Embryonic facial prominence (tissue), 1 donor: ENCODE results near the gene BOD1.
"Not testable (repeated sequence)": the region's sequence is repeated elsewhere in the genome, so short reads cannot be mapped to it uniquely, and the experiment has no call there.

ENCODE experiments used
- DNase-seq: peaks from one replicate; pipeline ENCODE4 v3.0.0-alpha.2; 2016; ENCODE audit errors: extremely low spot score

Gene BOD1

GRCh38 chr5:173615884-173616576 lies 420 bp downstream of the BOD1 start:
- peak; percentile 75 for DNase-seq

DNA sequence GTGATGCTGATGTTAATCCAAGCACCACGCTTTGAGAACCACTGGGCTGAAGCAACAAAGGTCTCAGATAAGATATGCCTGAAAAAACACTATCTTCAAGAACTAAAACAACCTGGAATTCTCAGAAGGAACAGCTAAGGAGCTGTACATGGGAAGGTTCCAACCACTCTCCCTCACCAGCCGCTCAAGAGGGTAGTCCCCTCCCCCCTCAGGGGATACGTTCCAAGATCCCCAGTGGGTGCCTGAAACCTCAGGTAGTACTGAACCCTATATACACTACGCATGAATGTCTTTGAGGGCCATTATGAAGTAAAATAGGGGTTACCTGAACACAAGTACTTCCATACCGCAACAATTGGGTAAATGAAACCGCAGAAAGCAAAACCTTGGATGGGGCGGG lies 1.9 kb downstream of the BOD1 start:
- no peak for DNase-seq

DNA sequence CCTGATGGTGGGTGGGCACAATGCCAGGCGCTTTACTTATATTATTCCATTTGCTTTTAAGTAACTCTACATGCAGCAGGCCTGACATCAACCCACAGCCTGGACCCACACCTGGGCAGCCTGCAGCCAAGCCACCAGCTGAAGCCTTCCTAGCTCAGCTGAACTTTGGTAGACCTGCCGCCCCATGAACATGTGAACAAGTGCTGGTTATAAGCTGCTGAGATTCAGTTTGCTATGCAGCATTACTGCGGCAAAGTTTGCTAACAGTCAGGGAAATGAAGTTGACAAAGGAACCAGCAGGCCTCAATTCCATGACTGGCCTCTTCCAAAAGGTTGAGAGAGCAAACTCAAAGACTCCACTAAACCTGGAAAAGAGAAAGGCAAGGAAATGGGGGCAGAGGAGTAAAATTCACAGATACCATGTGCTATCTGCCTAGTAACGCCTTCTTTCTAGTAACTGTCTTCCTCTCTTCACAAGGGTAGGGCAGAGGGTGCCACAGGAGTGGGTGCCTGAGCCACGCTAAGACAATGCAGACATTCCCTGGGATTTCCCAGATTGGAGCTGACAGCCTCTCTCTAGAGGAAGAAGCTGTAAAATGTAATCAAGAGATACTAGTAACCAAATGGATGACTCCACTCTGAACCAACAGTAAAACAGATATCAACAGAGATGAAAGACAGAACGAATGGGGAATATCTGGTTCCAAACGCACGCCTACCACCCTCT lies 2.9 kb downstream of the BOD1 start:
- no peak for DNase-seq

- DNase-seq = no peak
Measured at GRCh38 chr5:173612948-173613347, 3.5 kb downstream of the BOD1 start.

DNA sequence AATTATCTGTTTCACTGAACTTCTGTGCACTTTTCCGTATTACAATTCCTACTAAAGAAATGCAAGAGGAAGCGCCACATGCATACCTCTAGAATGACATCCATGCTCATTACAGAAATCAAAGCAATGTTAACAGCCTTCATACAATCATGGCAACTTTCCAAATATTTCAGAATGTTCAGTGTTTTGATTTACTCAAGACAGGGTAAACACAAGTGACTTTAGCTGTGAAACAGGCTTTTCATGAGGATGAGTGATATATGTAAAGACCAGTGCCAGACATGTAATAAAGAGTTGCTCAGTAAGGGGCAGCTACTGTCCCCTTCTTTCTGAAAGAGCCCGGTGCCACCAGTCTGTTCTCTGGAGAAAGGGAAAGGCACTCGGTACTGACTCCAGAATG lies 4.7 kb downstream of the BOD1 start:
- no peak for DNase-seq

DNA sequence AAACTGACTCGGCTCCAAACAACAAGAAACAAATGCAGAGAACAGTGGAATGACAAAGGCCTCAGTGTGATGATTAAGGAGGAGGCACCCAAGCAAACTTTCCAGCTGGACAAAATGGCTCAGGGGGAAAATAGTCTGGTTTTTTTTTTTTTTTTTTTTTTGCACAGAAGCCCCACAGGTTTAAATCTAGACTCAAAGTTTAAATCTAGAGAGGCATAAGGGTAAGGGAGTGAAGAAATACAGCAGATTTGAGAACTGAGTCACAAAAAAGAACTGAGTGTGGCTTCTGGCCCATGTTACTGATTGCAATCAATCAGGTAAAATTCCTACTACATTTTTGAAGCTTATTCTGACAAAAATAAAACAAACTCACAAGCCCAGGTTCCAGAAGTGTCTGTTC lies 12.3 kb downstream of the BOD1 start:
- DNase-seq = no peak

DNA sequence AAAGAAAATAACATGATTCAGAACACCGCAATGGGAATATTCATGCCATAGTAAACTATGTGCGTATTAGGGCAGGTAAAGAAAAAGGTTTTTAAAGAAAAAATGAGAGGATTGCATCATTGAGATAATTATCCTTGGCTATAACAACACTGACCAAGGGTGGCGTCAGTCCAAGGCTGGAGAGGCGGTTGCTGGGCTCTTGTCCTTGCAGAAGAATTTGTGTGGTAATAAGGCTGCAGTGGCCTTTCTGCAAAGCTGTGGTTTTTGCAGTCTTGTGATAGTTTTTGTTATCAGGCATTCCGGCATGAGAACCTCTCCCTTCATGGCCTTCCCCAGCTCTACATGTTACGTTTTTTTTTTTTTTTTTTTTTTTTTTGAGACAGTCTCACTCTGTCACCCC lies 14.0 kb downstream of the BOD1 start:
- no peak for DNase-seq

GRCh38 chr5:173598686-173599085 lies 17.8 kb downstream of the BOD1 start:
- no peak for DNase-seq

DNA sequence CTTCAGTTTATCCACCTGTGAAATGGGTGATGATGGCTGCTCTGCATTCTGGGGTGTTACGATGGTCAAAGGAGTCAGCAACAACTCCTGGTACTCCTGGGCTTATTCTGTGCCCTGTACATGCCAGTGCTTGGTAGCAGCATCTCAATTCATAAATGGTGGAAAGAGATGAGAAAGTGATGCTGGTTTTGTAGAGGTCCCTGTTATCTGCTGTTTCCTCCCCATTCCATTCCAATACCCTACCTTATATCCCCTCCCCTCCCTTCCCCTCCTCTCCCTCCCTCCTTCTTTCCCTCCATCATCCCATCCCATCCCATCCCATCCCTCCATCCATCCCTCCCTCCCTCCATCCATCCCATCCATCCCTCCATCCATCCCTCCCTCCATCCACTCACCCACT lies 19.1 kb downstream of the BOD1 start:
- DNase-seq = no peak

GRCh38 chr5:173595841-173596240 lies 20.6 kb downstream of the BOD1 start:
- no peak for DNase-seq

DNA sequence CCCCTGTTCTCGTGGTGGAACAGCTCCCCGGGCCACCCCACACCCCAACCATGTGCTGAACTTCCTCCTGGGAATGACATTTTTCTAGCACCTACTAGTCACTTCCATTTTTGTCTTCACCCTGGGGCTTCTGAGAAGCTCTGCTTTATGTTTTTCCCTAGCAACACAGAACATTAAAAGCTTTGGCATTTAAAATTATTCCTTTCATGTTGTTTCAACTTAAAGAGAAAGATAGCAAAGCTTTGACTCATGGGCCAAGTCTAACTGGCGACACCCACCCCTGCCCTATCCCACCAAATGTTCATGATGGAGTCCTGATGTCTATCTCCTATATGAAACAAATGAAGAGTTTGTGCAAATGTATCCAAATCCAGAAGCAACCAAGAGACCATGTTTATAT lies 22.4 kb downstream of the BOD1 start:
- no peak for DNase-seq

- no peak for DNase-seq
Measured at GRCh38 chr5:173592050-173592669, 24.3 kb downstream of the BOD1 start.

DNA sequence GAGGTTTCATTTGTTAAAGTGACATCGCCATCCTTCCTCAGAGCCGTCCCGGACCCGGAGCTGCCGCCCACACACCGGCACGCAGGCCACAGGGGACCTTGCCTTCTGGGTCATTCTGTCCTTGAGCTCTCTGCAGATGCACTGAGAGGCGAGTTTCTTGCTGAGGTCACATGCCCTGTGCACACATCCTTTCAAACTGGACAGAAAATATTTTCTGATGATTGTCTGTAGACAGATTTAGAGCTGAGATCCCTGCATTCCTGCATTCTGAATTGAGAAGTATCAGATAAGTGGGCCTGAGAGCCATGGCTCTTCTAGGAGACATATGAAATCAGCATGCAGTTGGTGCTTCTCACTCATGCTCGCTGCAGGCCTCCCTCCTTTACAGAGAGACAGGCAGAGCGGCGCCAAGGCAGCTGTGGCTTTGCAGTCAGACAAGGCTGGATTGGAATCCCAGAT lies 25.4 kb downstream of the BOD1 start:
- no peak for DNase-seq

DNA sequence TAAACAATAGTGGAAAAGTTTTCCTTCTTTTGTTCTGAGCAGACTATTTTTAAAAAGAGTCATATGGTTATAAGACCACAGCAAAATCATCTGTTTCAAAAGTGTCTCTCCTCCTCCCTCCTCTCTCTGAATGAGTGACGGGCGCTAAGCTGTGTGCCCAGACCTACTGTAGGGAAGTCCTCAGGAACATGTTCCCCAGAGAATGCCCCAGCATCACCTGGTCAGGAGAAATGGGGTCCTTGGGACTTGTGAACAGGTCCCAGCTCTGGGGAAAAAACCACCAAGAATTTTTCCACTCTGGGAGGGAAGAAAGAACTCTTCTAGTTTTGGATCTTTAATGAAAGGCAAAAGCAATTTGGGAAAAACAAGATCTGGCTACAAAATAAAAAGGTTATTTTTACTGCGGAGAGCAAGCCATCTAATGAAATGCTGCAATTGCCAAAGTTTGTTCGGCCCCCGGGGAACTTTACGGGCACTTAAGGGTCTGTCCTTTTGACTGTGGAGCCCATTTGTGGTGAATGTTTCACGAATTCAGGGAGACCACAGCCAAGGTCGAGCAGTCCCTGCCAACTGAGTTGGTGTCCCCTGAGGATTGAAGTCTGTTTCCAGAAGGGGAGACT lies 25.9 kb downstream of the BOD1 start:
- no peak for DNase-seq

GRCh38 chr5:173586133-173586532 lies 30.3 kb downstream of the BOD1 start:
- not testable (repeated sequence) for DNase-seq

DNA sequence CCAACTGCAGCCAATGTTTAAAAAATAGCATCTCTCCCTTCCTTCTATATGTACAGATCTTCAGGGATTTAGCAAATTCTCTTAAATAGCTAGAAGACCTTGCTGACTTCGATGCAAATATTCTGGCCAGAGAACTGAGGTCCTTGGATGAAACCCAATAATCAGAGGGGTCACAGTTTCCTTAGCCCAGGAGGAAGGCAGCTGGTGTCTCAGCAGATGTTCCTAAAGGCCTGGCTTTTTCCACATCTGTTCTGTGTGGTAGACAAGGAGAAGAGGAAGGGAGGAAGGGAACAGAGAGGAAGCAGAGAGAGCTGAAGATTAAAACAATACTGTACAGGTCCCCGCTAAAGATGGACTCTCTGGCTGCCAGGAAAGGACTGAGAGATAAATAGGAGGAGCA lies 33.1 kb downstream of the BOD1 start:
- DNase-seq = no peak

DNA sequence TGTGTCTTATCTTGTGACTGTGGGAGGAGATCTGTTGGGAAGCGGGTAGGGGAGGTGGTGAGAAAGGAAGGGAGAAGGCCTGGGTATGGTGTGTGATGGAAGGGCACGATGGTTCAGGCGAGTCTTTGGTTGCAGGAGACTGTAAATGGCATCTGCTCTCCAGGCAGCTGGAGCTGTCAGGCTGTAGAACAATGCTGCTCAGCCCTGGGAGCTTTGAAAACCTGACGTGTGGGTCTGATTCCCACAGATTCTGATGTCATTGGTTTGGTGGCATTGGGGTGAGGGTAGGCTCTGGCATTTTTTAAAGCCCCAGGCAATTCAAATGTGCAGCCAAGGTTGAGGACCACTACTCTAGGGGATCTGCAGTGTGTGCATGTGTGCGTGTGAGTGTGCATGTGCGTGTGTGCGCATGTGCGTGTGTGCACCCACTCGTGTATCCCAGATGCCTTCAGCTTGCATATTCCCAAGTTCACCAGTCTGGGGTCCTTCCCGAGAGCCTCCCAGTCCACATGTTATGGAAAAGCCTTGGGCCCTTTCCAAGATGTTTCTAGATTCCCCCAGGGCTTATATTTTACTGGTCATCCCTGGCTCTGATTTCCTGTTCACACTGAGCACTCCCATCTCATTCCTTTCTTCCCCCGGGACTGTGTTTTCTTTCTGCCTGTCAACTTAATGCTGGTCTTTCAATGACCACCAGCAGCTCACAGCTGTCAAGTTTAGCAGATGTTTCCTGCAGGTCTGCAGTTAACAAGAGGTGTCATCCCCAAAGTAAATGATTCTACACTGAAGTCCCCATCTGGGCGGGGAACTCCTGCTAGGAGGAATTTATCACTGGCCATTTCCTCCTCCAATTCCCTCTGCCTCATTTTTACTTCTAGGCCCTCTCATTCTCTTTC lies 34.0 kb downstream of the BOD1 start:
- DNase-seq = no peak

DNA sequence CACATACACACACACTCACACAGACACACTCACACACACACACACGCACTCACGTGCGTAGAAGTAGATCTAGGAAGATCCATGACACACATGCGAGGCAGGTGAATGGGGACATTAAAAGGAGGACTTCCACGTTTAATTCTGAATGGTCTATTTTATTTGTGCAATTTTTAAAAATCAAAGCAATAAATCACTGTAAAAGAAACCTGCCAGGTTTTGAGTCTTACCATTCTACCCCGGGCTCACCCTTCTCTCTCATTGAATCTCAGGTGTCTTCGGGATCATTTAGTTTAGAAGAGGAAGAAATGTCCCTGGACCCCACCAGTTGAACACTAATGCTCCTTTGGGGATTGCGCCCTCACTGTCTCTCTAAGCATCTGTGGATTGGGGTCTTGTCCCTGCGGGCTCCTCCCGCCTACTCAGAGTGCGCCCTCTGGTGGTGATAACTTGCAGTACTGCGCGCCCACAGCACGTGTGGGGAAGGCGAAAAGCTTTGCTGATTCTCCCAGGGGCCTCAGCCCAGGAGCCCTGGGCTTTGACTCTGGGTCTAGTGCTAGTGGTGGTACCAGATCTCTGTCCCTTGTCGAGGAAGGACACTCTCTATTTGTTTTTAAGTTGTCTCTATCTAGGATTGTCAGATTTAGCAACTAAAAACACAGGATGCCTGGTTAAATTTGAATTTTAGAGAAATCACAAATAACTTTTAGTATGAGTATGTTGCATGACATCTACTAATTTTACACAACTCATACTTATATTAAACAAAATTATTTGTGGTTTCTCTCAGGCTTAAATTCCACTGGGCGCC lies 34.8 kb downstream of the BOD1 start:
- DNase-seq = no peak

DNA sequence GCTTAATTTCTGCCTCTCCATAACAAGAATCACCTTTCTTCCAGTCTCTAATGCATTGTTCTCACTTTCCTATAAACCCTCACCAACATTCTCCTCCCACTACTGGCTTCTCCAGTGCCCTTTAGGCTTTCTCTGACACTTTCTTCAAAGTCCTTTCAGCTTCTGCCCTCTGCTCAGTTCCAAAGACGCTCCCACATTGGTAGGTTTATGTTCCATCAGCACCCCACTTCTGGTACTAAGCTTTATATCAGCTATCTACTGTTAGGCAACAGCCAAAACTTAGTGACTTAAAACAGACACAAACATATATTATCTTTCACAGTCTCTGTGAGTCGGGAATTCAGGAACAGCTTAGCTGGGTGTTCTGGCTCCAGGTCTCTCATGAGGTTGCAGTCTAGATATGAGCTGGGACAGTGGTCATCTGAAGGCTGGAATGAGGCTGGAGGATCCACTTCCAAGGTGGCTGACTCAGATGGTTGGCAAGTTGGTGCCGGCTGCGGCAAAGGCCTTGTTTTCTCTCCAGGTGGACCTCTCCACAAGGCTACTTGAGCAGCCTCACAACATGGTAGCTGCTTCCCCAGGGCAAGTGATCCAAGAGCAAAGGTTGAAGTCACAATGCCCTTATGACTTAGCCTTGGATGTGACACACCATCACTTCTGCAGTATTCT lies 37.4 kb downstream of the BOD1 start:
- no peak for DNase-seq

- DNase-seq = no peak
Measured at GRCh38 chr5:173577817-173578216, 38.6 kb downstream of the BOD1 start.
